Vagina (tissue), 2 donors: Measurements from ENCODE around the gene SPIB.

Experiments used
- CTCF ChIP-seq, 3 experiments: fragments of 450-650 bp in 2 of 3; fragments of 200-600 bp in 1 of 3; sonication (generic) in 1 of 3; IDR thresholded peaks; one replicate each; pipeline ENCODE4 v1.5.1; 2017 to 2019; ENCODE audit warnings: antibody characterized with exemption in 3 of 3, mild to moderate bottlenecking in 2 of 3, moderate library complexity in 2 of 3
- POLR2AphosphoS5 ChIP-seq, 2 donors: sonication (generic); formaldehyde crosslinking; IDR thresholded peaks; one replicate each; pipeline ENCODE4 v1.9.0; 2017; ENCODE audit warnings: antibody characterized with exemption in 2 of 2, mild to moderate bottlenecking in 2 of 2, low read depth in 1 of 2; ENCODE audit not compliant: insufficient read depth in 1 of 2

GRCh38 chr19:50459638-50460037, 40.9 kb downstream of the SPIB start:
- TF ChIP-seq CTCF (IDR thresholded peaks at IDR 0.05): no peak
- TF ChIP-seq POLR2AphosphoS5 (IDR thresholded peaks at IDR 0.05; ENCODE audit: insufficient read depth in 1 of 2, low read depth in 1 of 2): no peak
